Activated CD4-positive, alpha-beta T cell treated with anti-CD3 and anti-CD28 coated beads, Interleukin-2, amount 50 U/mL, for 1 hour (primary cell): ENCODE data around the gene PAPOLA.

Source experiments
- DNase-seq: peaks from one replicate; pipeline ENCODE4 v3.0.0-alpha.2; 2020

Gene PAPOLA

GRCh38 chr14:96568621-96569020, 66.4 kb downstream of the PAPOLA start:
- DNase-seq = no peak

GRCh38 chr14:96571311-96571710, 69.1 kb downstream of the PAPOLA start:
- no peak for DNase-seq

GRCh38 chr14:96573473-96574100, 71.4 kb downstream of the PAPOLA start:
- DNase-seq = no peak

- DNase-seq = no peak
Observed at GRCh38 chr14:96574171-96574632, 72.0 kb downstream of the PAPOLA start.

- no peak for DNase-seq
Observed at GRCh38 chr14:96574633-96575632, 72.8 kb downstream of the PAPOLA start.

- DNase-seq = no peak
Observed at GRCh38 chr14:96576359-96576758, 74.2 kb downstream of the PAPOLA start.

- no peak for DNase-seq
Observed at GRCh38 chr14:96576937-96577336, 74.8 kb downstream of the PAPOLA start.

- DNase-seq = no peak
Observed at GRCh38 chr14:96578619-96579018, 76.4 kb downstream of the PAPOLA start.

GRCh38 chr14:96579358-96579757, 77.2 kb downstream of the PAPOLA start:
- DNase-seq = no peak

GRCh38 chr14:96579855-96580254, 77.7 kb downstream of the PAPOLA start:
- no peak for DNase-seq

- no peak for DNase-seq
Observed at GRCh38 chr14:96580566-96580965, 78.4 kb downstream of the PAPOLA start.

GRCh38 chr14:96581026-96581425, 78.8 kb downstream of the PAPOLA start:
- no peak for DNase-seq

- no peak for DNase-seq
Observed at GRCh38 chr14:96581902-96582301, 79.7 kb downstream of the PAPOLA start.

GRCh38 chr14:96582411-96582961, 80.3 kb downstream of the PAPOLA start:
- no peak for DNase-seq

- DNase-seq = no peak
Observed at GRCh38 chr14:96582995-96583394, 80.8 kb downstream of the PAPOLA start.

GRCh38 chr14:96583569-96584041, 81.4 kb downstream of the PAPOLA start:
- no peak for DNase-seq

- peak; percentile 4 for DNase-seq
Observed at GRCh38 chr14:96584199-96584906, 82.2 kb downstream of the PAPOLA start.

- no peak for DNase-seq
Observed at GRCh38 chr14:96584907-96585671, 82.9 kb downstream of the PAPOLA start.

- no peak for DNase-seq
Observed at GRCh38 chr14:96585672-96586013, 83.5 kb downstream of the PAPOLA start.

GRCh38 chr14:96586056-96586455, 83.9 kb downstream of the PAPOLA start:
- no peak for DNase-seq

- no peak for DNase-seq
Observed at GRCh38 chr14:96586921-96587822, 85.0 kb downstream of the PAPOLA start.
